ENCODE data around the gene PDAP1.
"Not testable (repeated sequence)": the region's sequence is repeated elsewhere in the genome, so short reads cannot be mapped to it uniquely, and the experiment has no call there.

PDAP1 gene

GRCh38 chr7:99374111-99375064, 34.0 kb downstream of the PDAP1 start, which contains the start of gene ARPC1B:
Gene ARPC1B, plus strand, starts transcription at chr7:99374730. Its CDS starts 10,985 bp downstream, at chr7:99385715.
- DNase-seq, result peak; percentile 90

GRCh38 chr7:99373091-99374066, 35.0 kb downstream of the PDAP1 start:
- no peak for DNase-seq

- DNase-seq, result no peak
These were observed 35.9 kb downstream of the PDAP1 start for GRCh38 chr7:99372275-99373090.

- DNase-seq, result no peak
These were observed 36.9 kb downstream of the PDAP1 start for GRCh38 chr7:99371376-99371920.

GRCh38 chr7:99369767-99370391, 38.5 kb downstream of the PDAP1 start:
- DNase-seq, result no peak

GRCh38 chr7:99368750-99369389, 39.5 kb downstream of the PDAP1 start:
- no peak for DNase-seq

- DNase-seq, result no peak
These were observed 41.8 kb downstream of the PDAP1 start for GRCh38 chr7:99366646-99367045.

GRCh38 chr7:99365318-99366141, 42.9 kb downstream of the PDAP1 start:
- peak; percentile 46 for DNase-seq

- DNase-seq, result no peak
These were observed 45.1 kb downstream of the PDAP1 start for GRCh38 chr7:99363286-99363685.

GRCh38 chr7:99362801-99363200, 45.6 kb downstream of the PDAP1 start:
- DNase-seq, result no peak

GRCh38 chr7:99359465-99360154, 48.8 kb downstream of the PDAP1 start:
- DNase-seq, result no peak

GRCh38 chr7:99358521-99358920, 49.9 kb downstream of the PDAP1 start:
- not testable (repeated sequence) for DNase-seq

- no peak for DNase-seq
These were observed 50.5 kb downstream of the PDAP1 start for GRCh38 chr7:99357701-99358490.

- DNase-seq, result no peak
These were observed 53.3 kb downstream of the PDAP1 start for GRCh38 chr7:99355098-99355497.

GRCh38 chr7:99352247-99352646, 56.1 kb downstream of the PDAP1 start:
- no peak for DNase-seq

GRCh38 chr7:99350641-99351040, 57.8 kb downstream of the PDAP1 start:
- not testable (repeated sequence) for DNase-seq

Measured in stimulated activated naive CD4-positive, alpha-beta T cell treated with Interleukin-2 at 50 U/mL for 16 hours (primary cell).